ENCODE data around the gene CFAP300.

CFAP300 gene

GRCh38 chr11:102047305-102047924 is at the start of gene CFAP300:
TSS of gene CFAP300 (plus strand) at chr11:102047437. CDS start at chr11:102047471, 34 bp downstream.
- peak; percentile 6 for DNase-seq

- no peak for DNase-seq
Observed at GRCh38 chr11:102001657-102002338, 45.4 kb upstream of the CFAP300 start.

- DNase-seq, result no peak
Observed at GRCh38 chr11:102004220-102004619, 43.0 kb upstream of the CFAP300 start.

GRCh38 chr11:102005306-102005705 is 41.9 kb upstream of the CFAP300 start:
- no peak for DNase-seq

GRCh38 chr11:102006835-102007566 is 40.2 kb upstream of the CFAP300 start:
- no peak for DNase-seq

GRCh38 chr11:102007567-102008437 is 39.4 kb upstream of the CFAP300 start:
- peak; percentile 49 for DNase-seq

- DNase-seq, result peak; percentile 99
Observed at GRCh38 chr11:102010776-102011494, 36.3 kb upstream of the CFAP300 start.

GRCh38 chr11:102012946-102013345 is 34.3 kb upstream of the CFAP300 start:
- DNase-seq, result no peak

- DNase-seq, result no peak
Observed at GRCh38 chr11:102014756-102015155, 32.5 kb upstream of the CFAP300 start.

GRCh38 chr11:102017026-102017425 is 30.2 kb upstream of the CFAP300 start:
- DNase-seq, result no peak

GRCh38 chr11:102026217-102026616 is 21.0 kb upstream of the CFAP300 start:
- no peak for DNase-seq

- DNase-seq, result no peak
Observed at GRCh38 chr11:102026959-102027358, 20.3 kb upstream of the CFAP300 start.

GRCh38 chr11:102036757-102037156 is 10.5 kb upstream of the CFAP300 start:
- no peak for DNase-seq

GRCh38 chr11:102046841-102047240 is 396 bp upstream of the CFAP300 start:
- DNase-seq, result no peak

GRCh38 chr11:102050927-102051575 is 3.8 kb downstream of the CFAP300 start:
- no peak for DNase-seq

- DNase-seq, result no peak
Observed at GRCh38 chr11:102061276-102061675, 14.0 kb downstream of the CFAP300 start.

- DNase-seq, result no peak
Observed at GRCh38 chr11:102062106-102062505, 14.9 kb downstream of the CFAP300 start.

GRCh38 chr11:102064316-102064715 is 17.1 kb downstream of the CFAP300 start:
- no peak for DNase-seq

- no peak for DNase-seq
Observed at GRCh38 chr11:102070766-102071165, 23.5 kb downstream of the CFAP300 start.

GRCh38 chr11:102071497-102072472 is 24.5 kb downstream of the CFAP300 start:
- DNase-seq, result no peak
